Measurements from ENCODE around the gene DCC.
A peak's percentile ranks its signal among the peaks of the same experiment; 100 is the strongest.

DCC gene

GRCh38 chr18:52553441-52553840 lies 213.4 kb downstream of the DCC start:
- intact Hi-C loops (cut with DNase I), result no loop called here
- no peak for DNase-seq

DNA sequence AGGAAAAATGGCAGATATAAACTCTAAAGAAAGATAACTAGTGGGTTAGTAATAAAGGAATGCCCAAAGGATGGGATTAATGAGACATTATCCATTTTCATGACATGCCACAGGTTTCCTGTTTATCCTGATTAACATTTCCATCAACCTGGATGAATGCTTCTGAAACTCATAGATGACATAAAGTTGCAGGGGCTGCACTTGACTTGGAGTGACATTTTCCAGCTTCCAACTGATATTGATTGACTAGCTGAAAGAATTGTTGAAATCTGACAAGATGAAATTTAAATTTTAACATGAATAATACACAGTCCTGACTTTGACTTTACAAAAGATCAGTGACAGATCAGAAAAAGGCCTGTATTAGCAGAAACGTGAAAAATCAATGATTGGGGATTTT lies 214.2 kb downstream of the DCC start:
- DNase-seq, result no peak
- intact Hi-C loops (cut with DNase I), result no loop called here

DNA sequence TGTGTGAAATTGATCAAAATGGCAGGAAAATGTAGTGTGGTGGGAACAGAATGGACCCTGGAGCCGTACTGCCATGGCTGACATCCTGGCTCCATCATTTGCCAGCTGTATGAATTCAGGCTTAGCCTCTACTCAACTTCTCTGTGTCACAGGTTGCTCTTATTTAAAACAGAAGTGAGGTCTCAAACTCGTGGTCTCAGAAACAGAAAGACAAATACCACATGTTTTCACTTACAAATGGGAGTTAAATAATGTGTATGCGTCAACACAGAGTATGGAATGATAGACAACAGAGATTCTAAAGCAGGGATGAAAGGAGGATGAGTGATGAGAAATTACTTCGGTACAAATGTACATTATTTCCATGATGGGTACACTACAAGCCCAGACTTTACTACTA lies 227.4 kb downstream of the DCC start:
- intact Hi-C loops (cut with DNase I), result no loop called here
- no peak for DNase-seq

GRCh38 chr18:52569492-52569891 lies 229.5 kb downstream of the DCC start:
- DNase-seq, result no peak

DNA sequence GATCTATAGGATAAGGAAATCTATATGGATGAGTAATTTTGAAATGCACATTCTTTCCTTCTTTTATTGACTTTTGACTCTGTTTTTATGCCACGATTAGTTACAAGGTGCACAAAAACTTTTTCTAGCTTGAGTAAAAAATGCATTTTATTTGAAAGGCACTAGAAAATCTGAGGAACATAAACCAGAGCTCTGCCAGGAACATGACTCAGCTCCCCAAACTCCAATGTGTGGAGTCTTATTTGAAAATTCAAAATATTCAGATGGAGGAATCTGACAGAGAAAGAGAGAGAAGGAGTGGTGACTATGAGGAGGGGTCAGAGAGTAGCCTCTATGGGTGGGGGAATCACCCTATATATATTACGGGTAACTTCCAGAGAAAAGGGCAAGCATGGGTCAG lies 231.0 kb downstream of the DCC start:
- peak in 6 of 42 donors; percentile 9 to 45 (median 16) for DNase-seq
- intact Hi-C loops (cut with DNase I), result no loop called here

More at GRCh38 chr18:52569492-52569891, 229.5 kb downstream of the DCC start:
- intact Hi-C loops (cut with DNase I), result no loop called here

DNA sequence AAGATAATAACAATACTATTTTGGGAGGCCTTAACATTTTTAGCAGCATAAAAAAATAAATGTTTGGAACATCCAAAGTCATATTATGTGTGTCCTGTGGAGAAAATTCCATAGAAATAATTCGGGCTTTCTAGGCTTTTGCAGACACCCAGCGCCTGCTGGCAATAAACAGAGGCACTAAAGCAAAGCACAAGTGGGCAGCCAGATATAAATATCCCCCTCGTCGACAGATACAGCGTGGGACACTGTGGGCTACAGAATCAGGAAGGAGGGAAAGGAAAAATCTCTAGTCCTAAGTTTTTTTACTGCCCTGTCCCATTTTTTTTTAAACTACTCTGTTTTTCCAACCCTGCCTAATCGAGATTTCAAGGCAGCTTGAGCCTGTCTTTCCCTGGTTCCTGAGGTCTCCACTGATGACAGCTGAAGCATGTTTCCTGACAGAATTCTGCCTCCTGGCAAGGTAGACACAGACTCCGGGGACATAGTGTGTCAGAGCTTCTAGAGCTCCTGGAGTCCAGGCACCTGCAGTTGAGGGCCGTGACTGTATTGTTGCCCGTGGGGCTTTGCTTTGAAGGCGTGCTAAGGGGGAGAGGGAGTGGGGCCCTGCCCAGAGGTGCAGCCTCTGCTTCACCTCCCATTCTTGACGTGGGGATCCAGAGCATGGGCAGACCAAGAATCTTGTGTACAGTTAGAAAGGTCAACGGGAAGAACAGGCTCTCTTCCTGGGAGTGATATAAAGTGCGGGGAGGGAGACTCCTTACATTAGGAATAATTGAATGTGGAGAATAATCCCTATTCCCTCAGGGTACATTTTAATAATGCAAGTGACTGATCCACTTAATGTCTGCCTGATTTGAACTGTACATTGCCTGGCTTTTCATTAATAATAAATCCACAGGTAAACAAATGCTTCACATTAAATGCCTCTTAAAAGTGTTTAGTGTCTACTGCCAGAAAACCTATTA lies 232.3 kb downstream of the DCC start:
- intact Hi-C loops (cut with DNase I), result no loop called here
- DNase-seq, result no peak

DNA sequence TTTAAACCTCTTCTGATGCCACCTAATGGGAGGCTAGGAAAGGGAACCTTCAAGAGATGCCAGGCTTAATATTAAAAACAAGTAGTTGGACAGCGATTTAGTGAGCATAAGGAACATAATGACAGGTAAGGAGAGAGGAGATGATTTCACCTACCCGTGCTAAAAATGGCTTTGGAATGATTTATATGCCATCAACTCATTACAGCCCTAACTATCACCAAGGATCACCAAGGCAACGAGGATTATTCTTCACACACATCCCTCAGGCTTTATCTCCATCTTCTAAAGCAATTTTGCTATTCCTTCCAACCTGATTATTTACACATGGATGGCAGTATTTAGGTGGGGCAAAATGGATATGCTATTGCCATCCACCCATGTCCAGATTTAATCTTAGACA lies 237.8 kb downstream of the DCC start:
- DNase-seq, result peak in 5 of 42 donors; percentile 7 to 49 (median 24)
- intact Hi-C loops (cut with DNase I), result no loop called here

- intact Hi-C loops (cut with DNase I), result no loop called here
- no peak for DNase-seq
These were observed 242.1 kb downstream of the DCC start for GRCh38 chr18:52582061-52582460.

- intact Hi-C loops (cut with DNase I), result no loop called here
- DNase-seq, result no peak
These were observed 242.5 kb downstream of the DCC start for GRCh38 chr18:52582516-52582915.

DNA sequence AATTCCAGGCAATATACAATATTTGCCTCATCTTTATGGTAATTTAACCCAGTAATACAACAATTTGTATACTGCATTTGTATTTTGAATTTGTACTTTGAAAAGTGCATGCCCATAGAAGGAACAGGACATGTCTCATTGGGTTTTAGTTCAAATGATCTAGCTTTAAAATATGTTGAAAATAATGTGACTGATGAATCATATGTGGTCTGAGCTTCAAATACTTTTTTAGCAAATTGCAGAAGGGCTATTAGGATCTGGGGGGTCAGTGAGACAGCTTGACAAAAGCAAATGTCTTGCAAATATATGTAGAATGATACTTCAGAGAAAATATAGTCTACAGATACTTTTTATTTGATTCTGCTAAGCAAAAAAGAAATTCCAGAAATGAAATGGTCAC lies 248.9 kb downstream of the DCC start:
- DNase-seq, result no peak
- intact Hi-C loops (cut with DNase I), result no loop called here

DNA sequence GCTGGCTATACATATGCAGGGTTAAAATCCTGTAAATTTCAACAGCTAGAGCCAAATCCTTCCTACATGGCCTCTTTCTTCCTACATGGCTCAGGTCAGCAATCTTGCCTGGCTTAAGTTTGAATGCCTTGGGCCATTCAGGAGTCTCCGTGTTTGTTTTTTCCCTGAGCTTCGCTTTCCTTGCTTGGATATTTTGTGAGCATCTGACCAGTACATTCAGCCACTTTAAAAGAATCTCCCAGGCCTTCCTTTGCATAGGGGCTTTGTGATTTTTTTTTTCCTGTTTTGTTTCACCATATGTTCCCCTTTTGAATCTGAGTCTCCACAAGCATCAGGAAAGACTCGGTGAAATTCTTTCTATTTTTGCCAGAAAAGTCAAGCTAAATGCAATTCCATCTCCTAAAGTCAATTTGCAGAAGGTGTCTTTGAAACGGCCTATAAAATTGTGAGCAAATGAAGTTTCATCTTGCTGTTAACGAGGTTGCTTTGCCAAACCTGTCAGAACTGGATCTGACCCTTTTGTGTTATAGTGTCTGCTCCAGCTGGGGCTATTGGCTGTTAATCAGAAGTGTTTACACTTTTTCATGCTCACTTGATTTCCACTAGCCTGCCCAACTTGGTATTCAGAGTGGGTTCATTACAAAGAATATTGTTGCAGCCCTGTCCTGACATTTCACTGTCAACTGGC lies 256.9 kb downstream of the DCC start:
- DNase-seq, result no peak
- intact Hi-C loops (cut with DNase I), result no loop called here

- no peak for DNase-seq
- intact Hi-C loops (cut with DNase I), result no loop called here
These were observed 258.9 kb downstream of the DCC start for GRCh38 chr18:52598921-52599320.

GRCh38 chr18:52602820-52603219 lies 262.8 kb downstream of the DCC start:
- DNase-seq, result no peak
- intact Hi-C loops (cut with DNase I), result no loop called here

DNA sequence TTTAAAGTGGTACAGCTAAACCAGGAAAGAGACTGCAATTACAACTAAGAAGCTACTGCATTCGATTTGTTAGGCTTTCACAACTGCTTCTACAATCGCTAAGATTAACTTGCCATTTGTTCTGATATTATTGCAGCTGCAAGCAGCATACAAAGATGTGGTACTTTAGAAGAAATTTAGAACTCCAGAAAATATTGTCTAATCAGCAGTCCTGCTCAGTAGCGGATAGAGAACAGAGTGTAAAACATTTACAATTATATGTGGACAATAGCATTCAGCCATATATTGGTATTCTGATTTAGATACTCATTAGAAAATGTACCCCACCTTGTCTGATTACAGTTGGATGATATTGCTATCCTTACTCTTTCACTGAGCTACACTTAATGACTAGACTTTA lies 265.3 kb downstream of the DCC start:
- DNase-seq, result no peak
- intact Hi-C loops (cut with DNase I), result no loop called here

DNA sequence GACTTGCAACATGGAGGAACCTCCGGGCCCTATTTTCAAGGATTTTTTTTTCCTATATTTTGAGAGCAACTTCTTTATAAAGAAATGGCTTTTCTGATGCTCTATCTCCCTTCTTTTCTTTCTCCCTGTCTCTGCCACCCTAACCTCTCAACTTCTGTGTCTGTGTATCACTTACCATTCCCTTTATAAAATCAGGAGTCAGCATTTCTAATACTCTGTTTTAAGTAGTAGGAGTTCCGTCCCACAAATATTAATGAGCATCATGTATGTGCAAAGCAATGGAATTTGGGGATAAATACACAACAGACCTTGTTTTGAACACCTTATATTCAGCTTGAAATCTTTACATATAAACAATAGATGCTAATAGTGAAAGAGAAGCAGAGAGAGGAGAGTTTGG lies 268.0 kb downstream of the DCC start:
- intact Hi-C loops (cut with DNase I), result no loop called here
- DNase-seq, result no peak

GRCh38 chr18:52610451-52611115 lies 270.6 kb downstream of the DCC start:
- intact Hi-C loops (cut with DNase I), result no loop called here
- DNase-seq, result no peak

DNA sequence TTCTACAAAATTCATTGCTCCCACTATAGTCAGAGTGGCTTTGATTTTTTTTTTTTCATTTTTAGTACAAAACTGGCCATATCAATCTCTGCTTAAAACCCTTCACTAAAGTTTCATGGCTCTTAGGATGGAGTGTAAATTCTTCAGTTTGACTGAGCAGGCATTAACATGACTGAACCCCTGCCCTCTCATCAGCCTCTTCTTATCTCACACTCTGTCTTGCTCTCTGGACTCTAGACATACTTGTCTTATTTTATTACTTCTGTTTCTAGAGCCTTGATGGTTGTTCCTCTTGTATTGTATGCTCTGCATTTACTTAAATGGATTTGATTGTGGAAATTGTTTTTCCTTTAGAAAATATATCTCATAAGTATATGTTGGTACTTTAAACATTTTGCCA lies 272.4 kb downstream of the DCC start:
- intact Hi-C loops (cut with DNase I), result no loop called here
- no peak for DNase-seq

DNA sequence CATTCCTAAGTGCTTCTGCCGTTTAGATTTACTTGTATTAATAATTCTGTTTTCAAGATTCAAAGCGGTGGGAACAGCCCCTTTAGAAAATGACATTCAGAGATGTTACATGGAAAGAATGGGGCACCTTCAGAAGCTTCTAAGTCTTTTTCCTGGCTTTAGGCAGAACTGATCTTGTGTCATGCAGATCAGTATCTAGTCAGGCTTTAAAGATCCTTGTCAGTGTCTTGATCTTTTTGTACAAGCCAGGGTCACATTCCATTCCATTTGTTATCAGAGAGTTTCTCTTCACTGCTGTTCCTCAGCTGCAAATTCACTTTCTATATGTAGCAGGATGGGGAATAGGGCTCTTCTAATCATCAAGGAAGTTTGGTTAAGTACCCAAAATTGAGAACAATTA lies 275.3 kb downstream of the DCC start:
- no peak for DNase-seq
- intact Hi-C loops (cut with DNase I), result no loop called here

- no peak for DNase-seq
- intact Hi-C loops (cut with DNase I), result no loop called here
These were observed 275.9 kb downstream of the DCC start for GRCh38 chr18:52615943-52616342.

DNA sequence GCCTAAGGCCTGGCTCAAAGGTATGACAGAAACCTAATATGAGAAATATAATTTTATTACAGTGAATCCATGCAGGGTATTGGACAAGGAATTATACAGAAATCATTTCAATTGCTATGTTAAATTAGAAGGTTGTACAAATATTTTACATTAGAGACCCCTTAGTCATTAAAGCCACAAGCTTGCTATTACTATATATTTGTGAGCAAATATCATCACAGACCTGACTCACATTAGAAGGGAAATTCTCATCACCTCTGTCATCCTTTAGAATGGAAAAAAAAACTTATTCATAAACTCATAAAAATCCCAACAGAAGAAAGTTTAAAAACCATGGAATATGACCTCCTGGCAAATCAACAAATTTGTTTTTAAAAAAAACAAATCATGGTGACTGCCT lies 277.9 kb downstream of the DCC start:
- intact Hi-C loops (cut with DNase I), result no loop called here
- no peak for DNase-seq
